GM18867 (cell line): ENCODE results near the gene ROPN1B.
"Not testable (repeated sequence)": the region's sequence is repeated elsewhere in the genome, so short reads cannot be mapped to it uniquely, and the experiment has no call there.

Source experiments
- ATAC-seq: cut with Tn5 transposase; IDR thresholded peaks from one replicate; pipeline ENCODE4 v1.9.1; 2021; ENCODE audit warnings: mild to moderate bottlenecking, moderate library complexity; ENCODE audit not compliant: unreplicated experiment

Gene ROPN1B

GRCh38 chr3:125968701-125969592, at the start of gene ROPN1B:
Gene ROPN1B (plus strand): TSS chr3:125969178. CDS start chr3:125972055, 2,877 bp downstream.
- peak; percentile 68 for ATAC-seq

DNA sequence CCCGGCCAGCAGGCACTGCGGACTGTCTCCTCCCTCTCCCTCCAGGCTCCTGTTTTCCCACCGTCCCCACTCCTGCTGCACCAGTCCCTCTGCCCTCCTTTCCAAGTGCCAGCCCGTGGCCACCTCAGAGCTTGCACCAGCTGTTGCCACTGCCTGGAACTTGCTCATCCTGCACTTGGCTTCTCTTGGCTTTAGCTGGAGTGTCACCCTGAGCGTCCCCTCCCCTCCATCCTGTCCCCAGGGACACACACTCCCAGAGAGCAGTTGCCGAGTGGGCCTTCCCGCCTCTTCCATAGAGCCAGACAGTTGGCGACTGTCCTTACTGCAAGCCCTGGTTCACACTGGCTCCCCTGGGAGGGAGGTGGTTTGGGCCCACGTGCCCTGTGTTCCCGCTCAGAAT, 48.8 kb upstream of the ROPN1B start:
- ATAC-seq = not testable (repeated sequence)

DNA sequence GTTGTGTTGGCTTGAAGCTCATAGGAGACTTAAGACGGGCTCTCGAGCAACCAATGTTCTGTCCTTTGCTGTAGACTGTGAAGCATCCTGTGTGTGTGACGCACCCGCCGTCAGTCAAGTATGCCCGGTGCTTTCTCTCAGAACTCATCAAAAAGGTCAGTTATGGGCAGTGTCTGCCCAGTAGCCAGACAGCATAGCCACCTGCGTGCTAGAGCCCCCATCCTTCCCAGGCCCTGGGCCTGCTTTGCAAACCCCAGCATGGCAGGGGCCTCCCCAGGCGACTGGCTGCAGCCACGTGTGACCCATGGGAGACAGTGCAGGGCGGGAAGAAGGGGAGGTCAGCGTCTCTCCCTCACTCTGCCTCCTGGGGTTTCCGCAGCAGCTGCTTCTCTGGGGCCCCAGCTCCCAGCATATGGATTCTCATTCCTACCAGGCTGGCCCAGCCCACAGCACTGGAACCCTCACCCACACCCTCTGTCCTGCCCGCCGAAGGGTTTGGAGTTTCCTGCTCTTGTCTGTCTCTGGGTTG, 48.2 kb upstream of the ROPN1B start:
- ATAC-seq = not testable (repeated sequence)

- not testable (repeated sequence) for ATAC-seq
These were observed 47.3 kb upstream of the ROPN1B start for GRCh38 chr3:125921712-125922111.

- not testable (repeated sequence) for ATAC-seq
These were observed 45.5 kb upstream of the ROPN1B start for GRCh38 chr3:125923324-125924115.

GRCh38 chr3:125924276-125924675, 44.7 kb upstream of the ROPN1B start:
- not testable (repeated sequence) for ATAC-seq

DNA sequence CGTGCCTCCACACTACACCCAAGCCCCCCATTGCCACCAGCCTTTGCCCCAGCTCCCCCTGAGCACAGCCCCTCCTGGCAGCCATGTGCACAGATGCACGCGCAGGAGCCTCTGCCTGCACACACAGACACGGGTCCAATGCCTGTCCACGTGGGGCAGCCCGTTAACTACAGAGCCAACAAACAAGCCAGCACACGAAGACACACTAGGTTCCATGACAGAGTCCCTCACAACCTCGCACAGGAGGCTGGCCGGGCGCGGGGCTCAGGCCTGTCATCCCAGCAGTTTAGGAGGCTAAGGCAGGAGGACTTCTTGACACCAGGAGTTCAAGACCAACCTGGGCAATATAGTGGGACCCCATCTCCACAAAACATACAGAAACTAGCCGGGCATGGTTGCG, 43.3 kb upstream of the ROPN1B start:
- ATAC-seq = not testable (repeated sequence)

- ATAC-seq = not testable (repeated sequence)
These were observed 40.0 kb upstream of the ROPN1B start for GRCh38 chr3:125928771-125929545.

DNA sequence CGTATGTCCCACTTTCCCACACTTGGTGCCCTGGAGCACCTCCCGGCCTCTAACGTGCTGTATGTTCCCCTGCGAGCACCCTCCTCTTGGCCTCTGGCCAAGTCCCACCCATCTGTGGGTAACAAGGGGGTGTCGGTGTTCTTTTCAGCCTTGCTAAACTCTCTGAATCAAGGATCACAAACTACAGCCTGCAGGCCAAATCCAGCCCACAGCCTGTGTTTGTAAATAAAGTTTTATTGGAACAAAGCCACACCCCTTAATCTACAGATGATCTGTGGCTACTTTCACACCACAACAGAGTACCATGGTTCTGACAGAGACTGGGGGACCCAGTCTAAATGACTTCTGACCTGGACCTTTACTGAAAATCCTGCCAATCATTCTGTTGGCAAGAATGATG, 39.2 kb upstream of the ROPN1B start:
- not testable (repeated sequence) for ATAC-seq

GRCh38 chr3:125931355-125931880, 37.6 kb upstream of the ROPN1B start:
- ATAC-seq = not testable (repeated sequence)

- not testable (repeated sequence) for ATAC-seq
These were observed 35.4 kb upstream of the ROPN1B start for GRCh38 chr3:125933397-125934173.

DNA sequence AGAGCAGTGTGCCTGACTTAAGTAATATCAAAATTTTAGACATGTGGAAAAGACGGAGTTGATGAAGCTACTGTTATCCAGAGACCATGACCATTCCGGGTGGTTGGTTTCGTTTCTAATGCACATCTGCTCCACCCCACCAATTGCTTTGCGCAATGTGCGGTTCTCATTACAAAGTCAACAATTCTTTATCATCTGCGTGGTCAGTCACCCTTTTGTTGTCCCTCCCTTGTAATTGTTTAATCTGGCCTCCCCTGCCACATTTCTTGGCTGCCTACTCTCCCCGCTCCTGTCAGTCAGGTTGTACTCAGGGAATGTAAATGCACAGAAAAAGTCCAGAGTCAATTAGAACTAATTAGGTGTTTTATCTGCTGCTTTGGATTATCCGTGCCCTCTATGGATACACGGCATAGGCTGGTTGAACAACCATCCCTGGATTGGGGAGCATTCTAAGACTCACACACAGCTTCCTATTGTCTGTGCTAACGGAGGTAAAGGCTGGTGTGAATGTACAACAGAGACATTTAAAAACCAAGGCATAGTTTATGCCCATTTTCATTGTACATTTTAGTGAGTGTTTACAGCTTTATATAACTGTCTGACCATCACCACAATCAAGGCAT, 33.6 kb upstream of the ROPN1B start:
- ATAC-seq = not testable (repeated sequence)

DNA sequence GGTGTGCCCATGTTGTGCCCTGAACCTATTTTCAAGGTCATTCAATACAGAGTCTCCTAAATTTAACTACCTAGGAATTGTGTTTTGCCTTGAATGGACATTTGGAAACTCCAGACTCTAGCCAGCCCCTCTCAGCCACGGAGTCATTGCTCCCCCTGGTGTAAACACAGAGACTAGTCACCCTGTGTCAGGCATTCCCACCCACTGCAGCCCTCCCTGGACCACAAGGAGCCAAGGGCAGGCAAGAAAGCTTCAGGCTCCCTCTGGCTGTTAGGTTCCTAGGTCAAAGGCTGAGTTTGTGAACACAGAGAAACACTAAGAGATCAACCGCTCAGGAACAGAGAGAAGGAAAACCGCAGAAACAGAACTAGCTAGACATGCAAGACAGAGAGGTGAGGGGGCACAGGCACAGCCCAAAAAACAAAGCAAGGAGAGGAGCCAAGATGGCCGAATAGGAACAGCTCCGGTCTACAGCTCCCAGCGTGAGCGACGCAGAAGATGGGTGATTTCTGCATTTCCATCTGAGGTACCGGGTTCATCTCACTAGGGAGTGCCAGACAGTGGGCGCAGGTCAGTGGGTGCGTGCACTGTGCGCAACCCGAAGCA, 32.7 kb upstream of the ROPN1B start:
- ATAC-seq = not testable (repeated sequence)

DNA sequence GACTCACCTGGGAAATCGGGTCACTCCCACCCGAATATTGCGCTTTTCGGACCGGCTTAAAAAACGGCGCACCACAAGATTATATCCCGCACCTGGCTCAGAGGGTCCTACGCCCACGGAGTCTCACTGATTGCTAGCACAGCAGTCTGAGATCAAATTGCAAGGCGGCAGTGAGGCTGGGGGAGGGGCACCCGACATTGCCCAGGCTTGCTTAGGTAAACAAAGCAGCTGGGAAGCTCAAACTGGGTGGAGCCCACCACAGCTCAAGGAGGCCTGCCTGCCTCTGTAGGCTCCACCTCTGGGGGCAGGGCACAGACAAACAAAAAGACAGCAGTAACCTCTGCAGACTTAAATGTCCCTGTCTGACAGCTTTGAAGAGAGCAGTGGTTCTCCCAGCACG, 32.1 kb upstream of the ROPN1B start:
- not testable (repeated sequence) for ATAC-seq

- not testable (repeated sequence) for ATAC-seq
These were observed 21.2 kb upstream of the ROPN1B start for GRCh38 chr3:125947806-125948205.

DNA sequence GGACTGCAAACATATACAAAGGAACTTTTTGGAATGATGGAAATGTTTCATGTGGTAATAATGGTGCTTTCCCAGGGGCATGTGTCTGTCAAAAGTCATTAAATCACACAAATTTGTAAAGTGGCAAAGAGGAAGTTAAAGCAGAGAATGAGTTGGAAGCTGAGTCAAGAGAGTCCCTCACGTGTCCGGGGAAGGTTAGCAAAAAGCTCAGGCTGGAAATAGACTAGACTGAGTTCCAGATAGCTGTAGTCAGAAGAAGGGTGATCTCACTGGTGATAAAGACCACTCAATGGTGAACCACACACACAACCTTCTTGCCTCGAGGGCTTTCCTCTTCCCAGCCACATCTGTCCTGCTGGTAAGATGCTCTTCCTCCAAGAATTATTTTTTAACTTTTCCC, 20.1 kb upstream of the ROPN1B start:
- ATAC-seq = not testable (repeated sequence)

GRCh38 chr3:125951176-125951575, 17.8 kb upstream of the ROPN1B start:
- ATAC-seq = not testable (repeated sequence)

GRCh38 chr3:125957020-125957419, 12.0 kb upstream of the ROPN1B start:
- not testable (repeated sequence) for ATAC-seq
